ENCODE measurements around the gene DOCK4. TPM values are rescaled to one million over a fixed set of nuclear protein-coding genes. Genes with fewer than 3 reads are reported as not detected.

DOCK4 gene
- total and polyA plus RNA-seq, 2 of the 8 experiments (the other 6 are each of a cell fraction or from before 2014, with no cell fraction given) = 5.1 to 23.6 TPM

DNA sequence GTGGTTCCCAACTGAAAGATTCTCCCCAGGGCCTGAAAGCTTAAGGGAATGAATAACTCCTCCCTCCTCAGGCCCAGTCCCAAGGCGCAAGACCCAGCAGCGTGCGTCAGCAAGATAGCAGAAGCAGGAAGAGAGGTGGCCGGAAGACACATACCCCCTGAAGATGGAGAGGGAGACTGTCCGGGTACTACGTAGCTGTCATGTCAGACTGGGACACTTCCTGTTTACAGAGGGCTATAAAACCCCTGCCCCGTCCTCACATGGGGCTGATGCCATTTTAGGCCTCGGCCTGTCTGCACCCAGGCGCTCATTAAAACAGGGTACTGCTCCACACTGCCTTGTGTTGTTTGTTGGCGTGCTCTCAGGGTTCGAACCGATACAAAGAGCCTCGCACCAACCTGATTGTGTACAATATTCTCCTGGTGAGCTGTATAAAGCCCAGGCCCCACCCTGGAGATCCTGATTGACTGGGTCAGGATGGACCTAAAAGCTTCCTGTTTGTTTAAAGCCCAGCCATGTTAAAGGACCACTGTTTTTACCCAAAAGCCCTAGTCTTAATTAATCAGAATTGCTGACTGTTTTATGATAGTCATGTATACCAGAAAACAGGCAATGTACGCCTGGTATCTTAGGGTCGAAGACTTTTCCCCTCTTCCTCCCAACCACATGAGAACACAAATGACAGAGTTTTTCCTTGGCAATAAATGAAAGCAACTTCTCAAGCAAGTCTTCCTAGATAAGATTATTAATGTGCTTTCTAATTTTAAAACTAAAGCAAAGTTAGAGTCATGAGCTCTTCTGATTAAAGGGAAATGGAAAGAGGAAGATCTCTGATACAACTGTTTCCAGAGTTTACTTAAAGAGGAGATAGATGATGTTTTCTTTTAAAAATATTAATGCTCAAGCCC lies 251.5 kb downstream of the DOCK4 start:
- POLR2A ChIA-PET (ENCODE audit: partially characterized antibody) = interaction anchor here (1.1 kb wide), 1 partner anchor 8 kb away, joined by 4 read pairs; no protein-coding TSS in a partner anchor
- TF ChIP-seq SIX5 (IDR thresholded peaks at IDR 0.05; ENCODE audit: low read depth, low read length) (no peak), RAD21 (IDR thresholded peaks at IDR 0.05 in 1 of 2, conservative IDR thresholded peaks at IDR 0.05 in 1 of 2; ENCODE audit: low read depth in 2 of 2, low read length in 2 of 2) (no peak), SAP30 (IDR thresholded peaks at IDR 0.05; ENCODE audit: insufficient read depth, insufficient replicate concordance, low read length) (no peak), YY1 (IDR thresholded peaks at IDR 0.05; ENCODE audit: low read depth, low read length) (no peak)

More for the DNA sequence above, 251.5 kb downstream of the DOCK4 start:
- Histone ChIP-seq H3K9ac (replicated peaks in 1 of 4; ENCODE audit: extremely low read depth in 1 of 4, low read depth in 3 of 4, low read length in 3 of 4) (no peak overlapping the region), H2BK12ac (ENCODE audit: low read depth, low read length) (no peak overlapping the region), H2BK20ac (ENCODE audit: low read length) (no peak overlapping the region), H3K4me1 (replicated peaks in 1 of 4; ENCODE audit: control insufficient read depth in 3 of 4, insufficient read depth in 4 of 4, low read length in 3 of 4) (peaks cover 0 to 2% (median 0%) of the 10 kb centered on the region in 4 experiments; a peak in 2 of 7 replicates), H3K4ac (replicated peaks; ENCODE audit: insufficient read length, low read depth, low read length) (no peak overlapping the region), H3K23ac (ENCODE audit: insufficient read length) (no peak overlapping the region), H3K23me2 (ENCODE audit: low read depth, low read length) (no peaks in the 10 kb centered on the region), H4K8ac (ENCODE audit: extremely low read depth, insufficient read depth, low read length) (peak overlapping the region; percentile 45; the same call in 1 of the 2 replicates), H3K27ac (ENCODE audit: low read depth, low read length) (no peak overlapping the region), H4K91ac (replicated peaks; ENCODE audit: insufficient read length, low read length) (peak overlapping the region; percentile 25), H2AFZ (ENCODE audit: low read length) (no peak overlapping the region), H3K18ac (ENCODE audit: extremely low read depth, low read length) (no peak overlapping the region; the same call in 1 of the 2 replicates), H3K27me3 (replicated peaks in 1 of 4; ENCODE audit: control insufficient read depth in 3 of 4, extremely low read depth in 1 of 4, insufficient read depth in 3 of 4, low read length in 3 of 4) (no peaks in the 10 kb centered on the region), H3K36me3 (ENCODE audit: control insufficient read depth in 2 of 4, insufficient read depth in 4 of 4, low read length in 3 of 4) (no peaks in the 10 kb centered on the region), H4K20me1 (replicated peaks in 1 of 2; ENCODE audit: control insufficient read depth in 1 of 2, insufficient read depth in 2 of 2, low read length in 2 of 2) (no peaks in the 10 kb centered on the region), H3K14ac (ENCODE audit: insufficient read length) (no peak overlapping the region), H2BK5ac (ENCODE audit: low read depth, low read length) (0 out of 2 replicates have a peak overlapping the region, but pooled peaks have one; percentile 15), H3K56ac (replicated peaks; ENCODE audit: insufficient read length, low read depth, low read length) (no peak overlapping the region), H2BK120ac (replicated peaks; ENCODE audit: low read depth, low read length) (no peak overlapping the region), H3K4me2 (ENCODE audit: insufficient read depth in 1 of 2, low read depth in 2 of 2, low read length in 2 of 2) (no peak overlapping the region), H2AK5ac (ENCODE audit: low read depth, low read length) (no peak overlapping the region), H2BK15ac (ENCODE audit: low read length) (no peak overlapping the region; the same call in 1 of the 2 replicates), H4K5ac (ENCODE audit: insufficient read length, low read depth, low read length) (no peak overlapping the region), H3K9me3 (ENCODE audit: insufficient read depth in 2 of 2, low read depth in 1 of 2, low read length in 1 of 2) (no peaks in the 10 kb centered on the region), H3K79me2 (ENCODE audit: control insufficient read depth in 1 of 2, insufficient read depth in 2 of 2, low read length in 2 of 2) (no peaks in the 10 kb centered on the region), H3K79me1 (ENCODE audit: low read depth, low read length) (no peaks in the 10 kb centered on the region), H3K4me3 (ENCODE audit: extremely low read depth in 1 of 4, insufficient read depth in 2 of 4, low read depth in 3 of 4, low read length in 4 of 4) (no peak overlapping the region)
- FAIRE-seq (no peak), DNase-seq (ENCODE audit: low read depth in 1 of 2, low spot score in 2 of 2) (no peak)
- 92% methylated on average over 15 of the region's 15 CpGs; no CpG with 5 or more reads in 1 of the 2 experiments for WGBS, 2 experiments (ENCODE audit: extremely low coverage in 1 of 2, insufficient coverage in 1 of 2, insufficient read length in 1 of 2, insufficient replicate concordance in 2 of 2, low coverage in 1 of 2, low lambda C conversion rate in 2 of 2, missing lambda C conversion rate in 1 of 2)
- CTCF ChIA-PET (ENCODE audit: partially characterized antibody) = interaction anchor here (0.7 to 2.2 kb wide), 6 partner anchors 13 to 402 kb away, joined by 3 to 8 read pairs (median 3); no protein-coding TSS in a partner anchor

Measured in H1 (cell line).